H1 (cell line): ENCODE measurements around the gene KRTAP12-3. TPM values are rescaled to one million over a fixed set of nuclear protein-coding genes. Genes with fewer than 3 reads are reported as not detected.
A peak's percentile ranks its signal among the peaks of the same experiment; 100 is the strongest.

Experiments
- CTCF ChIA-PET: fragments of 300-600 bp; sonication (Branson Sonifier 250); formaldehyde crosslinking; loops from one replicate; lab custom pipeline; 2021; ENCODE audit not compliant: partially characterized antibody; lab: Charles Lee
- POLR2A ChIA-PET: fragments of 300-600 bp; sonication (Branson Sonifier 250); formaldehyde crosslinking; loops from one replicate; lab custom pipeline; 2021; ENCODE audit warnings: inconsistent platforms; ENCODE audit not compliant: partially characterized antibody; lab: Charles Lee
- DNase-seq, 2 experiments: peaks; one replicate each; pipeline versions ENCODE4 v3.0.0 to v3.0.0-alpha.2; 2010 to 2022; ENCODE audit warnings: low spot score in 2 of 2, low read depth in 1 of 2, mixed read lengths in 1 of 2
- FAIRE-seq: peaks from 2 replicates; lab custom pipeline; 2011; peaks lifted over from hg19 to GRCh38; lab: Jason Lieb, UNC
- H2AFZ ChIP-seq: 2 replicates; pipeline ENCODE4 v1.8.1; 2012; ENCODE audit warnings: low read length, inconsistent platforms
- H2AK5ac ChIP-seq: 2 replicates; pipeline ENCODE4 v1.6.1; 2013; ENCODE audit warnings: low read depth, low read length
- H2BK120ac ChIP-seq: replicated peaks from 2 replicates; pipeline ENCODE3; 2013; ENCODE audit warnings: low read depth, low read length, inconsistent platforms
- H2BK12ac ChIP-seq: 2 replicates; pipeline ENCODE4 v1.6.1; 2013; ENCODE audit warnings: low read depth, low read length
- H2BK15ac ChIP-seq: 2 replicates; pipeline ENCODE4 v1.6.1; 2013; ENCODE audit warnings: low read length
- H2BK20ac ChIP-seq: 2 replicates; pipeline ENCODE4 v1.6.1; 2013; ENCODE audit warnings: low read length
- H2BK5ac ChIP-seq: 2 replicates; pipeline ENCODE4 v1.6.1; 2013; ENCODE audit warnings: low read depth, low read length
- H3K14ac ChIP-seq: 2 replicates; pipeline ENCODE4 v1.6.1; 2013; ENCODE audit warnings: inconsistent platforms; ENCODE audit not compliant: insufficient read length
- H3K18ac ChIP-seq: 2 replicates; pipeline ENCODE4 v1.6.1; 2013; ENCODE audit warnings: low read length; ENCODE audit errors: extremely low read depth
- H3K23ac ChIP-seq: 2 replicates; pipeline ENCODE4 v1.6.1; 2013; ENCODE audit warnings: inconsistent platforms; ENCODE audit not compliant: insufficient read length
- H3K23me2 ChIP-seq: 2 replicates; pipeline ENCODE4 v1.6.1; 2013; ENCODE audit warnings: low read depth, low read length
- H3K27ac ChIP-seq: 2 replicates; pipeline ENCODE4 v1.6.1; 2011; ENCODE audit warnings: low read depth, low read length, inconsistent platforms
- H3K27me3 ChIP-seq, 4 experiments: replicated peaks in 1 of 4; 1 replicate in 1 of 4; 2 replicates in 3 of 4; pipeline versions ENCODE4 v1.6.1 to v1.8.1; 2011 to 2013; ENCODE audit warnings: low read length in 3 of 4, mild to moderate bottlenecking in 3 of 4, inconsistent platforms in 2 of 4, mixed read lengths in 2 of 4, moderate library complexity in 1 of 4; ENCODE audit not compliant: control insufficient read depth in 3 of 4, insufficient read depth in 3 of 4; ENCODE audit errors: extremely low read depth in 1 of 4
- H3K36me3 ChIP-seq, 4 experiments: 2 replicates each; pipeline versions ENCODE4 v1.6.1 to v1.8.1; 2011 to 2013; ENCODE audit warnings: mild to moderate bottlenecking in 4 of 4, low read length in 3 of 4, moderate library complexity in 2 of 4, control low read depth in 1 of 4, inconsistent platforms in 1 of 4; ENCODE audit not compliant: insufficient read depth in 4 of 4, control insufficient read depth in 2 of 4
- H3K4ac ChIP-seq: replicated peaks from 2 replicates; pipeline ENCODE3; 2013; ENCODE audit warnings: low read length, low read depth, mixed read lengths, inconsistent platforms; ENCODE audit not compliant: insufficient read length
- H3K4me1 ChIP-seq, 4 experiments: replicated peaks in 1 of 4; 1 replicate in 1 of 4; 2 replicates in 3 of 4; pipeline versions ENCODE4 v1.6.1 to v1.8.1; 2011 to 2013; ENCODE audit warnings: low read length in 3 of 4, inconsistent platforms in 2 of 4, mixed read lengths in 1 of 4; ENCODE audit not compliant: insufficient read depth in 4 of 4, control insufficient read depth in 3 of 4
- H3K4me2 ChIP-seq, 2 experiments: 2 replicates each; pipeline versions ENCODE4 v1.6.1 to v1.8.1; 2011 to 2013; ENCODE audit warnings: low read depth in 2 of 2, low read length in 2 of 2, control low read depth in 1 of 2, inconsistent platforms in 1 of 2, mild to moderate bottlenecking in 1 of 2; ENCODE audit not compliant: insufficient read depth in 1 of 2
- H3K4me3 ChIP-seq, 4 experiments: fragments of 200-600, 300-600 bp in 1 of 4; sonication (generic), shearing (Covaris generic), sonication (Bioruptor Twin) in 1 of 4; 2 replicates each; pipeline versions ENCODE4 v1.5.1 to v1.8.1; 2011 to 2016; ENCODE audit warnings: low read length in 4 of 4, low read depth in 3 of 4, control low read depth in 2 of 4, inconsistent platforms in 2 of 4, mild to moderate bottlenecking in 2 of 4, mixed read lengths in 1 of 4, moderate library complexity in 1 of 4; ENCODE audit not compliant: insufficient read depth in 2 of 4; ENCODE audit errors: extremely low read depth in 1 of 4
- H3K56ac ChIP-seq: replicated peaks from 2 replicates; pipeline ENCODE3; 2013; ENCODE audit warnings: low read depth, mild to moderate bottlenecking, mixed read lengths, low read length, inconsistent platforms; ENCODE audit not compliant: insufficient read length
- H3K79me1 ChIP-seq: 2 replicates; pipeline ENCODE4 v1.6.1; 2013; ENCODE audit warnings: low read depth, low read length, control low read depth
- H3K79me2 ChIP-seq, 2 experiments: 2 replicates each; pipeline versions ENCODE4 v1.6.1 to v1.8.1; 2012 to 2013; ENCODE audit warnings: low read length in 2 of 2, mild to moderate bottlenecking in 2 of 2, inconsistent platforms in 1 of 2; ENCODE audit not compliant: insufficient read depth in 2 of 2, control insufficient read depth in 1 of 2
- H3K9ac ChIP-seq, 4 experiments: replicated peaks in 1 of 4; 1 replicate in 1 of 4; 2 replicates in 3 of 4; pipeline versions ENCODE4 v1.6.1 to v1.8.1; 2011 to 2013; ENCODE audit warnings: low read depth in 3 of 4, low read length in 3 of 4, control low read depth in 2 of 4, mild to moderate bottlenecking in 2 of 4, moderate library complexity in 2 of 4, inconsistent platforms in 1 of 4; ENCODE audit errors: extremely low read depth in 1 of 4
- H3K9me3 ChIP-seq, 2 experiments: 2 replicates each; pipeline versions ENCODE4 v1.6.1 to v1.8.1; 2012 to 2013; ENCODE audit warnings: mild to moderate bottlenecking in 2 of 2, moderate library complexity in 2 of 2, control low read depth in 1 of 2, inconsistent platforms in 1 of 2, low read depth in 1 of 2, low read length in 1 of 2, mixed read lengths in 1 of 2; ENCODE audit not compliant: insufficient read depth in 2 of 2
- H4K20me1 ChIP-seq, 2 experiments: replicated peaks in 1 of 2; 2 replicates each; pipeline versions ENCODE3 to v1.8.1; 2011 to 2013; ENCODE audit warnings: inconsistent platforms in 2 of 2, low read length in 2 of 2, mild to moderate bottlenecking in 1 of 2; ENCODE audit not compliant: insufficient read depth in 2 of 2, control insufficient read depth in 1 of 2
- H4K5ac ChIP-seq: 2 replicates; pipeline ENCODE4 v1.6.1; 2013; ENCODE audit warnings: low read length, low read depth, mixed read lengths, inconsistent platforms; ENCODE audit not compliant: insufficient read length
- H4K8ac ChIP-seq: 2 replicates; pipeline ENCODE4 v1.8.0; 2013; ENCODE audit warnings: mild to moderate bottlenecking, moderate library complexity, low read length, inconsistent platforms; ENCODE audit not compliant: insufficient read depth; ENCODE audit errors: extremely low read depth
- H4K91ac ChIP-seq: replicated peaks from 2 replicates; pipeline ENCODE3; 2013; ENCODE audit warnings: low read length, mixed read lengths, inconsistent platforms; ENCODE audit not compliant: insufficient read length
- BACH1 ChIP-seq: IDR thresholded peaks from 2 replicates; pipeline ENCODE4 v1.6.1; 2012; ENCODE audit warnings: low read length, improper control_type of control experiment
- BCL11A ChIP-seq, 2 experiments: IDR thresholded peaks; one replicate each; pipeline ENCODE4 v1.6.1; 2011; ENCODE audit warnings: low read depth in 2 of 2, low read length in 2 of 2, mild to moderate bottlenecking in 2 of 2
- CTBP2 ChIP-seq: IDR thresholded peaks from 2 replicates; pipeline ENCODE4 v1.7.0; 2011; ENCODE audit warnings: borderline replicate concordance, mild to moderate bottlenecking, moderate library complexity, mixed read lengths, low read length; ENCODE audit not compliant: insufficient read depth, insufficient read length
- EGR1 ChIP-seq: IDR thresholded peaks from 2 replicates; pipeline ENCODE4 v1.6.1; 2011; ENCODE audit warnings: low read depth, low read length, borderline replicate concordance
- HDAC6 ChIP-seq: IDR thresholded peaks from one replicate; pipeline ENCODE4 v1.7.1; 2012; ENCODE audit warnings: low read depth, mild to moderate bottlenecking, inconsistent platforms, low read length, moderate library complexity
- KDM4A ChIP-seq: IDR thresholded peaks from one replicate; pipeline ENCODE4 v1.7.1; 2012; ENCODE audit warnings: low read depth, mild to moderate bottlenecking, moderate library complexity, low read length, inconsistent platforms; ENCODE audit not compliant: severe bottlenecking
- KDM5A ChIP-seq: fragments of 200-600 bp; IDR thresholded peaks from 2 replicates; pipeline ENCODE4 v1.7.1; 2012; ENCODE audit warnings: mild to moderate bottlenecking, low read length, inconsistent platforms, mixed read lengths
- MAFK ChIP-seq: IDR thresholded peaks from 2 replicates; pipeline ENCODE4 v1.6.1; 2012; ENCODE audit warnings: low read depth, mild to moderate bottlenecking, improper control_type of control experiment, low read length
- NRF1 ChIP-seq: IDR thresholded peaks from 2 replicates; pipeline ENCODE4 v1.6.1; 2011; ENCODE audit warnings: mild to moderate bottlenecking, low read depth, low read length, improper control_type of control experiment
- POU5F1 ChIP-seq: IDR thresholded peaks from 2 replicates; pipeline ENCODE4 v1.6.1; 2011; ENCODE audit warnings: low read depth, mild to moderate bottlenecking, low read length, moderate library complexity
- RBBP5 ChIP-seq: IDR thresholded peaks from 2 replicates; pipeline ENCODE4 v1.7.1; 2012; ENCODE audit warnings: low read depth, mild to moderate bottlenecking, inconsistent platforms, low read length, moderate library complexity, borderline replicate concordance
- SIN3A ChIP-seq, 2 experiments: IDR thresholded peaks in 1 of 2; conservative IDR thresholded peaks in 1 of 2; 2 replicates each; pipeline ENCODE4 v1.6.1; 2011 to 2012; ENCODE audit warnings: low read length in 2 of 2, improper control_type of control experiment in 1 of 2, low read depth in 1 of 2, mild to moderate bottlenecking in 1 of 2
- TBP ChIP-seq: IDR thresholded peaks from 2 replicates; pipeline ENCODE4 v1.6.1; 2011; ENCODE audit warnings: low read depth, low read length, improper control_type of control experiment
- WGBS, 2 experiments: shearing (Covaris generic) in 1 of 2; methylation state at CpG; one replicate each; pipeline versions ENCODE4 v1.1.6 to v1.1.7; 2013 to 2015; ENCODE audit warnings: low lambda C conversion rate in 2 of 2, mixed read lengths in 2 of 2, inconsistent platforms in 1 of 2, low coverage in 1 of 2, missing lambda C conversion rate in 1 of 2; ENCODE audit not compliant: insufficient replicate concordance in 2 of 2, insufficient coverage in 1 of 2, insufficient read length in 1 of 2; ENCODE audit errors: extremely low coverage in 1 of 2, missing lambda C conversion rate in 1 of 2; 5-methylcytosine and 5-hydroxymethylcytosine counted together
- polyA plus RNA-seq, 7 experiments: library from polyadenylated mRNA; depleted of rRNA in 3 of 7; stranded (reverse) in 5 of 7; unstranded in 2 of 7; fragments of >200 nt in 5 of 7; fragments of 200-250 nt in 2 of 7; gene quantifications; 1 replicate in 5 of 7; 2 replicates in 1 of 7; 4 replicates in 1 of 7; pipeline versions ENCODE4 v1.2.1 to v1.2.3, GENCODE V29; 2011 to 2013; ENCODE audit warnings: missing spikeins in 2 of 7, mixed read lengths in 2 of 7
- total RNA-seq: library from RNA; stranded (reverse); fragmentation: NEBNext Ultra II Directional; extraction: Animal tissue kit (Norgen Biotek cat#: 25700); gene quantifications from 2 replicates; pipeline ENCODE4 v1.2.1, GENCODE V29; 2021
- TF ChIP-seq, protein P1 (sequence below): IDR thresholded peaks from 2 replicates; pipeline ENCODE4 v1.6.1; 2012; ENCODE audit warnings: inconsistent platforms

KRTAP12-3 gene
- total and polyA plus RNA-seq, 2 of the 8 experiments (the other 6 are each of a cell fraction or from before 2014, with no cell fraction given) = not detected

DNA sequence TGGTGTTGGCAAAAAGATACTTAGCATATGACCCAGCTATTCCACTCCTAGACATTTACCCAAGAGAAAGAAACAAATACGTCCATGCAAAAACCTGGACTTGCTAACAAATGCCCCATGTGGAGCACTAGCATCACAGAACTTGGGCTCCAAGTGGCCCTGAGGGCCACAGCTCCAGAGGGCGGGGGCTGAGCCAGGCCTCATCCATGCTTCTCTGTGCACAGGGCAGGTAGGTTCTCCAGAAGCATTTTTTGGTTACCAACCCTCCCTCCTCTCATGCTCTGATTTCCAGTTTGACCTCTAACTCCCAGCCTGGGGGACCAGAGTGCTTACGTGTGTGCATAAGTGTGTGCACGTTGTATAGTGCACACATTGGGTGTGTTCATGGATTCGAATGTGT, 7.0 kb downstream of the KRTAP12-3 start:
- no peaks in the 10 kb centered on the region for H4K20me1 ChIP-seq
- H2BK12ac ChIP-seq = no peak overlapping the region
- no peak overlapping the region for H3K9ac ChIP-seq
- 91% methylated on average over 5 of the region's 5 CpGs; no CpG with 5 or more reads in 1 of the 2 experiments for WGBS, 2 experiments
- H3K4me3 ChIP-seq = no peak overlapping the region
- no peak overlapping the region for H3K56ac ChIP-seq
- H3K27ac ChIP-seq = no peak overlapping the region
- no peak overlapping the region for H4K8ac ChIP-seq
- H2BK5ac ChIP-seq = no peak overlapping the region
- H2BK120ac ChIP-seq = no peak overlapping the region
- ChIA-PET CTCF (interaction anchor here (0.9 kb wide), 1 partner anchor 14 kb away, joined by 3 read pairs; no protein-coding TSS in a partner anchor), POLR2A (interaction anchor here (1.5 kb wide), 1 partner anchor 8 kb away, joined by 4 read pairs; no protein-coding TSS in a partner anchor)
- no peak overlapping the region for H3K4me2 ChIP-seq
- no peaks in the 10 kb centered on the region; a peak in 1 of 4 replicates for H3K79me2 ChIP-seq
- peaks cover 0 to 8% (median 0%) of the 10 kb centered on the region in 4 experiments; a peak in 2 of 7 replicates for H3K4me1 ChIP-seq
- H3K23me2 ChIP-seq = no peaks in the 10 kb centered on the region
- DNase-seq (no peak), FAIRE-seq (no peak)
- no peaks in the 10 kb centered on the region for H3K27me3 ChIP-seq
- no peak overlapping the region for H2AFZ ChIP-seq
- no peak overlapping the region for H4K91ac ChIP-seq
- no peak overlapping the region for H2BK20ac ChIP-seq
- peak overlapping the region; percentile 44 for H3K4ac ChIP-seq
- H2AK5ac ChIP-seq = no peak overlapping the region
- no peak overlapping the region for H4K5ac ChIP-seq
- no peaks in the 10 kb centered on the region for H3K36me3 ChIP-seq
- H3K9me3 ChIP-seq = peaks cover 4% of the 10 kb centered on the region in 2 experiments; a peak in 2 of 4 replicates
- no peak overlapping the region for H3K14ac ChIP-seq
- H3K79me1 ChIP-seq = no peaks in the 10 kb centered on the region
- H3K23ac ChIP-seq = no peak overlapping the region
- no peak overlapping the region for H2BK15ac ChIP-seq
- no peak overlapping the region for H3K18ac ChIP-seq
- TF ChIP-seq KDM5A = no peak
- no peak for TF ChIP-seq NRF1
- no peak for TF ChIP-seq CTBP2
- TF ChIP-seq, protein P1, sequence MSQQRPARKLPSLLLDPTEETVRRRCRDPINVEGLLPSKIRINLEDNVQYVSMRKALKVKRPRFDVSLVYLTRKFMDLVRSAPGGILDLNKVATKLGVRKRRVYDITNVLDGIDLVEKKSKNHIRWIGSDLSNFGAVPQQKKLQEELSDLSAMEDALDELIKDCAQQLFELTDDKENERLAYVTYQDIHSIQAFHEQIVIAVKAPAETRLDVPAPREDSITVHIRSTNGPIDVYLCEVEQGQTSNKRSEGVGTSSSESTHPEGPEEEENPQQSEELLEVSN = no peak
- TF ChIP-seq EGR1 = no peak
- no peak for TF ChIP-seq BCL11A (IDR thresholded peaks at IDR 0.05; ENCODE audit: low read depth in 2 of 2, low read length in 2 of 2)
- TF ChIP-seq MAFK = no peak
- no peak for TF ChIP-seq BACH1
- TF ChIP-seq SIN3A (conservative IDR thresholded peaks at IDR 0.05 in 1 of 2, IDR thresholded peaks at IDR 0.05 in 1 of 2; ENCODE audit: low read depth in 1 of 2, low read length in 2 of 2) = no peak
- no peak for TF ChIP-seq POU5F1
- no peak for TF ChIP-seq KDM4A
- TF ChIP-seq HDAC6 = no peak
- no peak for TF ChIP-seq RBBP5
- no peak for TF ChIP-seq TBP
